A549 treated with DMSO at 1 μM for 4 hours (cell line): Measurements from ENCODE around the gene MGME1. TPM values are rescaled to one million over a fixed set of nuclear protein-coding genes. Genes with fewer than 3 reads are reported as not detected.

Source experiments
- total RNA-seq: library from RNA; stranded (reverse); fragments of 200-300 nt; extraction: Qiagen RNA extraction; gene quantifications from 5 replicates; pipeline ENCODE4 v1.2.3, GENCODE V29; 2022; ENCODE audit warnings: low read depth

The MGME1 gene
- 40.4 to 52.4 TPM (median 46.2 TPM) in 5 replicates for total RNA-seq

GRCh38 chr20:17968366-17969277 lies at the start of gene MGME1, which contains the start of gene SNX5:
Gene MGME1, plus strand, starts transcription at chr20:17969018. Its CDS starts 842 bp downstream, at chr20:17969860.
Gene SNX5, minus strand, starts transcription at chr20:17968794. Its CDS starts 369 bp downstream, at chr20:17968425.

Other genes starting within 250 kb of the MGME1 start
- 229 to 249 TPM (median 239 TPM) in 5 replicates for gene SNX5, start 224 bp upstream of the MGME1 start, total RNA-seq
- 0.10 to 0.20 TPM (median 0.13 TPM) in 3 of 5 replicates, not detected in the others for gene OVOL2, start 88.9 kb downstream of the MGME1 start, total RNA-seq
- 9.5 to 10.8 TPM (median 10.1 TPM) in 5 replicates for gene KAT14, start 168.8 kb downstream of the MGME1 start, total RNA-seq
- gene PET117, start 168.8 kb downstream of the MGME1 start, total RNA-seq = 21.6 to 29.7 TPM (median 26.5 TPM) in 5 replicates